Renal cortical epithelial cell (primary cell): ENCODE measurements around the gene NEUROD2. TPM values are rescaled to one million over a fixed set of nuclear protein-coding genes. Genes with fewer than 3 reads are reported as not detected.
A peak's percentile ranks its signal among the peaks of the same experiment; 100 is the strongest.

Experiments
- DNase-seq: peaks from one replicate; pipeline ENCODE4 v3.0.0-alpha.2; 2011; ENCODE audit warnings: low read depth
- total RNA-seq: library from RNA; depleted of rRNA; stranded (reverse); fragments of >200 nt; gene quantifications from 2 replicates; pipeline ENCODE4 v1.2.3, GENCODE V29; 2014

NEUROD2 gene
- not detected in 2 replicates for total RNA-seq

GRCh38 chr17:39607851-39608130 is at the start of gene NEUROD2:
Gene NEUROD2, minus strand, starts transcription at chr17:39607920. Its CDS starts 1,321 bp downstream, at chr17:39606599.
- no peak for DNase-seq

GRCh38 chr17:39655105-39655504 is 47.4 kb upstream of the NEUROD2 start:
- no peak for DNase-seq

GRCh38 chr17:39653662-39654331 is 46.1 kb upstream of the NEUROD2 start:
- no peak for DNase-seq

DNA sequence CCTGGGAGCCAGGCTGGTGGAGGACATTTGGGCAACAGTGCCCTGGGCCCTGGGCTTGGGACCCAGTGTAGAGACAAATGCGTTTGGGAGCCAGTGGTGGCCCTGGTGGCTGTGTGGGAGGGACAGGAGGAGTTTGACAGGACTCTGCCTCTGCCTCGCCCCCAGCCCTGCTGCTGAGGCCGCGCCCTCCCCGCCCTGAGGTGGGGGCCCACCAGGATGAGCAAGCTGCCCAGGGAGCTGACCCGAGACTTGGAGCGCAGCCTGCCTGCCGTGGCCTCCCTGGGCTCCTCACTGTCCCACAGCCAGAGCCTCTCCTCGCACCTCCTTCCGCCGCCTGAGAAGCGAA is 45.6 kb upstream of the NEUROD2 start:
- DNase-seq: no peak

GRCh38 chr17:39652587-39653315 is 45.0 kb upstream of the NEUROD2 start:
- no peak for DNase-seq

- DNase-seq: no peak
Measured at GRCh38 chr17:39651923-39652586, 44.3 kb upstream of the NEUROD2 start.

- DNase-seq: no peak
Measured at GRCh38 chr17:39650121-39650579, 42.4 kb upstream of the NEUROD2 start.

GRCh38 chr17:39648616-39649366 is 41.1 kb upstream of the NEUROD2 start:
- no peak for DNase-seq

DNA sequence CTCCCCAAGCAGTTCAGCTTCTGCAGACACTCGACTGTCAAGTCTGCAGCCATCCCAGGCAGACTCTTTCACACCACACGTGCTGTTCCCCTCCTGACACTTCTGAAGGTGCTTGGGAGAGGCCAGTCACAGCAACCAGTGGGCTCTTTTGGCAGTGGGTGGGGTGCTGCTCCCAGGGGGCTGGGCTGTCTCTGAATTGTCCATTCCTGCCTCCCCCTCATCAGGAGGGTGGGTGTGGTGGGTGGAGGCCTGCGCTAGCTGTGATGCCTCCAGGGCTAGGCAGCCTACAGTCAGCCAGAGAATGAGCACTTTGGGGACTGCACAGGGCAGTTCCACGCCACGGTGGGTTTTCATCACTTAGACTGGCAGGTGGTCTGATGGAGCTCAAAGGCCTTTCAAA is 39.5 kb upstream of the NEUROD2 start:
- no peak for DNase-seq

- peak; percentile 39 for DNase-seq
Measured at GRCh38 chr17:39643271-39643670, 35.6 kb upstream of the NEUROD2 start.

DNA sequence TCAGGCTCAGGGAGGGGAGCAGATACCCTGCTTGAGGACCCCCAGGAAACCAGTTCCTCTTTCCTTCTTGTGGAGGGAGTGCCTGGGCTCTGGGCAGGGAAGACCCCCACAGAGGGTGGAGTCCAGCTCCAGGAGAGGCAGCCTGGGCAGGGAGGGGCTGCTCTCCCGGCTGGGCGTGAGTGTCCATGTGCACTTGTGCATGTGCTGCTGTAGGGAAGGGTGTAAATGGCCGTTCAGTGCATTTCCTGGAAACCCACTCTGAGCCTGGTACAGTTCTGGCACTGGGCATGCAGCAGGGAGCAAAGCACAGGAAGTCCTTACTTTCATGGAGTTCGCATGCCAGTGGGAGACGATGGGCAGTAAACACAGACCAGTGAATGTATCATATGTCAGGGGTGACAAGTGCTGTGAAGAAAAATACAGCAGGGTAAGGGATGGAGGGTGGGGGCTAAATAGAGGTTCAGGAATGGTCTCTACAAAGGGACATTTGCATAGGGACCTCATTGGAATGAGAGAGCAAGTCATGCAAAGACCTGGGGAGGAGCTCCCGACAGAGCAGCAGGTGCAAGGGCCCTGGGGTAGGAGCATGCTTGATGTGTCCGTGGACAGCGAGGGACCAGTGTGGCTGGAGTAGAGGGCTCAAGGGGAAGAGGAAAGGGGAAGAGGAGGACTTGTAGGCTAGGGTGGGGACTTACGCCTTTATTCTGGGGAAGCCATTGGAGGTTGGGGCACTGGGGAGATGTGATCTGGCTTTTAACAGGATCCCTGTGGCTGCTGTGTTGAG is 34.8 kb upstream of the NEUROD2 start:
- no peak for DNase-seq

- DNase-seq: no peak
Measured at GRCh38 chr17:39641883-39642282, 34.2 kb upstream of the NEUROD2 start.

- no peak for DNase-seq
Measured at GRCh38 chr17:39641097-39641496, 33.4 kb upstream of the NEUROD2 start.

GRCh38 chr17:39640591-39641031 is 32.9 kb upstream of the NEUROD2 start:
- no peak for DNase-seq

DNA sequence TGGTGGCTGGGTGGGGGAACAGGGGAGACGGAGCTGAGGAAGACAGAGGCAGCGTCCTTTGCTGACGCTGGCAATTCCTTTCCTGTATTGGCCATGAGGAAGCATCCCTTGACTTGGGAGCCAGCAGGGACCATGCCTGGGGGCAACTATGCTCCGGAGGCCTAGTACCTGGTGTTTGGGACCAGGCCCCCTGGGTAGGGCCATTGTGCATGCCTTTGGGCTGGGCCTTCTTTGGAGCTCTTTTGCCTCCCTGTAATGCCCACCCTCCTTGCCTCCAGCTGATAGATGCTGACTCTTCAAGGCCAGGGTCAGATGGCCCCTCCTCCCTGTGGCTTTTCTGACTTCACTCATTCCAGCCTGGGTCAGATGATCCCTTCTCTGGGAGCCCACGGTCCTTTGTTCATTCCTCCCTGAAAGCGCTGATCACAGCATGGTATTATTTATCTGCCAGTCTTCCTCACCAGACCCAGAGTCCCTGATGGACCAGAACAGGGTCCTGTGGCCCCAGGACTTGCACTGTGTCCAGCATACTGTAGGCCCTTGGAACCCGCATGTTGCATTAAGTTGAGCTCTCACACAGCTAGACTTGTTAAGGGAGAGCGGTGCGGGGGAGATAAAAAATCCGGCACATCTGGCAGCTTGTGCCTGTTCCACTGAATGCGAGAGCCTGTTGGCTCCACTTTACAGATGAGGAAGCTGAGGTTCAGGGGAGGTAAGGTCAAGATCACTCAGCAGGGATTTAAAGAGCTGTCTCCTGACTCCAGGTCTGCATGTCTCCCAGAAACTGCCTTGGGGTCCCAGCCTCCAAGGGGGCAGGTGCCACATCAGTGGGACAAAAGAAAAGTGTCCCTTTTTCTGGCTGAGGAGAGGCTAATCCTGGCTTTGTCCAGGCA is 32.1 kb upstream of the NEUROD2 start:
- DNase-seq: no peak

DNA sequence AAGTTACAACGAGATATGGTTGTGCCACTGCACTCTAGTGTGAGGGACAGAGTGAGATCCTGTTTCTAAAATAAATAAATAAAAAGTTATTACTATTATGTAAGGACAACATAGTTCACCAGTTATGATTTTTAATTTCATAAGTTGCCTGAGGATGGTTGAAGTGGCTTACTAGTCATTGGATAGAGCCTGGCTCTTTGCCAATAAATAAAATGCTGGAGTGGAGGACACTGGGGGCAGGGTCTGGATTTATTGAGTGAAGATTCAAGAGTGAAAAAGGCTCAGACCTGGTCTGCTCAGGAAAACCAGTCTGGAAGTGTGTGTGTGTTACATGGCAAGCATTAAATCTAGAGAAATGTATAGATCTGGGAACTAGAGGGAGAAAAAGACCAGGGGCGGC is 31.3 kb upstream of the NEUROD2 start:
- DNase-seq: no peak

DNA sequence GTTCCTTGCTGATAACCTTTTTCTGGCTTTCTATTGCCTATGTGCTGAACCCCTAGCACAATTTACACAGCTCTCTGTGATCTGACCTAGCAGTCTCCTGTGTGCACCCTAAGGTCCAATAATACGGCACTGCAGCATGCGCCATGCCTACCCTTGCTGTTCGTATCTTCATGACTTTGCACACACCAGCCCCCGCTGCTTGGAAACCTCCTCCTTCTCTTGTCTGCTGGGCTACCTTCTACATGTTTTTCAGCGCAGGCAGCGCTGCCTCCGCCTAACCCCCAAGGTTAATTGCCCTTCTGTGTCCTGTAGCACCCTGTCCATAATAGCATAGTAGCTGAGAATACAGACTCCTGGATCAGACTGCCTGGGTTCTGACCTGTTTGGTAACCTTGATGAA is 30.6 kb upstream of the NEUROD2 start:
- no peak for DNase-seq

DNA sequence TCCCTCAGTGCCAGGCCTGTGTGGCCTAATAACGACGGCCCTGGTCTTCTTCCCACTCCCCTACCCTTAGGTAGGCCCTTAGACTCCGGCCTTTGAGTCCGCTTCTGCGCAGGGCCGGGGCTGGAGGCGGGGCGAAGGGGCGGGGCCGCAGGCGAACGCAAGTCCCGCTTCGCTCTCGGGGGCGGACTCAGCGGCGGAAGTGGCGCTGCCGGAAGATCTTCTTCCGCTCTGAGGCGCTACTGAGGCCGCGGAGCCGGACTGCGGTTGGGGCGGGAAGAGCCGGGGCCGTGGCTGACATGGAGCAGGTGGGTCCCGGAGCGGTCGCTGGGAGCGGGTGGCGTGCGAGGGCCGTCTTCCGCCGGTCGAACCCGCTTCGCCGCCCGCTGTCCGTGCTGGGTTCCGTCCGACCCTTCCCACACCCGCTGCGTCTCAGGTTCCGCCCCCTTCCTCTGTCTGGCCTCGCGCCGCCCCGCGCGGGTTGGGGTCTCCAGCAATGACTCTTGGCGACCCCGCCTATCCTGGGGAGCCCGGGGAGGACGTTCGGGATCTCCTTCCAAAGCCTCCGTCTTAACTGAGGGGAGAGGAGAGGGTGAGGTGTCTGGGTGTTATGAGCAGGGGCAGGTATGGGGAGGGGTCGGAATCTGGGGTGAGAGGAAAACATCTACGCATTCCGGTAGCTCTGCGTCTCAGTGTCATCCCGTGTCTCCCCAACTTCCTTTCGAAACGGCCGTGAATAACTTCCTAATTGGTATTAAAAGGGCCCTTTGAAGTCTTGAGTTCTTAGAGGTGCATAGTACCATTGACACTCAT is 29.4 kb upstream of the NEUROD2 start, which contains the start of gene STARD3:
Gene STARD3, plus strand, starts transcription at position 218 of the 810 bp plus-strand sequence. CDS start 16,388 bp downstream, outside the sequence.
- peak; percentile 70 for DNase-seq

DNA sequence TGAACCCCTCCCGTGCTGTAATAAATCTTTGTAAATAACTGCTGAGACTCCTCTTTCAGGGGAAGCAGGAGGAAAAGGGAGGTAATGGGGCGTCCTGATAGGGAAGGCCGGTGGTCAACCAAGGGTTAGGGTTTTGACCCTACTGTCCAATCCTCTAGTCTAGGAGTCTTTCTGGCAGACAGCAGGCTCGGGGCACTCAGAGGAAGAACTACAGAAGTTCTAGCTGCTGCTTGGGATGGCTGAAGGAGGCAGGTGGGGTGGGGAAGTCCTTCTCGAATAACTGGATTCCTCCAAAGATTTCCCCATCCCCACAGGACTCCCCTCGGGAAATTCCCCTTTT is 28.8 kb upstream of the NEUROD2 start:
- no peak for DNase-seq
